ENCODE measurements around the gene TSR3.
A peak's percentile ranks its signal among the peaks of the same experiment; 100 is the strongest.

DNA sequence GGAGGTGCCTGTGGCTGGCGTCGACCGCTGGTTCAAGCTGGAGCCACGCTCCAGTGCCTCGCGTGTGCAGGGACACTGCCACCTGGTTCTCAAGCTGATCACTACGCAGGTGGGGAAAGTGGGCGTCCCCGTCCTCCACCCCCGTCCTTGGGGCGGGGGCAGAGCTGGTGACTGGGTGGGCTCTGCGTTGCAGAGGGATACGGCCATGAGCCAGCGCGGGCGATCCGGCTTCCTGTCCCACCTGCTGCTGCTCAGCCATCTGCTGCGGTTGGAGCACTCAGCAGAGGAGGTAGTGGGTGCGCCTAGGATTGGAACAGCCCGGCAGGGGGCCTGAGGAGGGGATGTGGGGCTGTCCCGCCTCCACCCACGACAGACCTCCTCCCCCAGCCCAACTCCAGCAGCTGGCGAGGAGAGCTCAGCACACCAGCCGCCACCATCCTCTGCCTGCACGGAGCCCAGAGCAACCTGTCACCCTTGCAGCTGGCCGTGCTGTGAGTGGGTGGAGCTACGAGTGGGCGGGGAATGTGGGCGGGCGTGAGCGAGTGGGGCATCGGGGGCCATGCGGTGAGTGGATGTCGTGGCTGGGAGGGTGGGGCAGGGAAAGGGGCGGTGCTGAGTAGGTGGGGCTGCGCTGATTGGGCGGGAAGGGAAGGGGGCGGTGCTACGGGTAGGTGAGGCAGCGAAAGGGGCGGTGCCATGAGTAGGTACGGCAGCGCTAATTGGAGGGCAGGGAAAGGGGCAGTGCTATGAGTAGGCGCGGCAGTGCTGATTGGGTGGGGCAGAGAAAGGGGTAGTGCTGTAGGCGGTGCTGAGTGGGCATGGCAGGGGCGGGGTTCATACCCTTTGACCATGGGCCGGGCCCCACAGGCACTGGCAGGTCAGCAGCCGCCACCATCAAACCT, 8.9 kb downstream of the TSR3 start:
- TF ChIP-seq FOXM1 (IDR thresholded peaks at IDR 0.05; ENCODE audit: borderline replicate concordance) (no peak), BHLHE40 (IDR thresholded peaks at IDR 0.05; ENCODE audit: borderline replicate concordance) (no peak), ARNT (IDR thresholded peaks at IDR 0.05) (no peak), NFRKB (IDR thresholded peaks at IDR 0.05) (no peak), TARDBP (IDR thresholded peaks at IDR 0.05) (no peak), PKNOX1 (IDR thresholded peaks at IDR 0.05) (no peak; the same call in 1 of the 2 replicates), SP1 (IDR thresholded peaks at IDR 0.05) (peak; percentile 93), FOXA1 (IDR thresholded peaks at IDR 0.05) (no peak)
